Mucosa of rectum (tissue), 2 donors: ENCODE data around the gene PLEKHN1.

Experiments used
- H3K27ac ChIP-seq, 2 donors: one replicate each; pipeline ENCODE4 v1.7.0; 2013; ENCODE audit warnings: inconsistent platforms in 2 of 2, low read depth in 2 of 2, low read length in 2 of 2
- H3K27me3 ChIP-seq, 2 donors: one replicate each; pipeline ENCODE4 v1.7.0; 2013; ENCODE audit warnings: low read length in 2 of 2; ENCODE audit not compliant: control insufficient read depth in 2 of 2, insufficient read depth in 2 of 2
- H3K36me3 ChIP-seq, 2 donors: one replicate each; pipeline ENCODE4 v1.7.0; 2013; ENCODE audit warnings: low read length in 2 of 2; ENCODE audit not compliant: control insufficient read depth in 2 of 2, insufficient read depth in 2 of 2
- H3K4me1 ChIP-seq, 2 donors: one replicate each; pipeline ENCODE4 v1.7.0; 2013; ENCODE audit warnings: low read length in 2 of 2, mild to moderate bottlenecking in 1 of 2; ENCODE audit not compliant: control insufficient read depth in 2 of 2, insufficient read depth in 2 of 2
- H3K4me3 ChIP-seq, 2 donors: one replicate each; pipeline ENCODE4 v1.7.0; 2013; ENCODE audit warnings: low read length in 2 of 2
- H3K9ac ChIP-seq, 2 donors: one replicate each; pipeline ENCODE4 v1.7.0; 2013; ENCODE audit warnings: low read length in 2 of 2, low read depth in 1 of 2, mild to moderate bottlenecking in 1 of 2
- H3K9me3 ChIP-seq, 2 donors: one replicate each; pipeline ENCODE4 v1.7.0; 2013; ENCODE audit warnings: low read length in 2 of 2; ENCODE audit not compliant: control insufficient read depth in 2 of 2
- donor health status: healthy.
- donor health status: Normal muscosa, but diverticular disease.

The PLEKHN1 gene

DNA sequence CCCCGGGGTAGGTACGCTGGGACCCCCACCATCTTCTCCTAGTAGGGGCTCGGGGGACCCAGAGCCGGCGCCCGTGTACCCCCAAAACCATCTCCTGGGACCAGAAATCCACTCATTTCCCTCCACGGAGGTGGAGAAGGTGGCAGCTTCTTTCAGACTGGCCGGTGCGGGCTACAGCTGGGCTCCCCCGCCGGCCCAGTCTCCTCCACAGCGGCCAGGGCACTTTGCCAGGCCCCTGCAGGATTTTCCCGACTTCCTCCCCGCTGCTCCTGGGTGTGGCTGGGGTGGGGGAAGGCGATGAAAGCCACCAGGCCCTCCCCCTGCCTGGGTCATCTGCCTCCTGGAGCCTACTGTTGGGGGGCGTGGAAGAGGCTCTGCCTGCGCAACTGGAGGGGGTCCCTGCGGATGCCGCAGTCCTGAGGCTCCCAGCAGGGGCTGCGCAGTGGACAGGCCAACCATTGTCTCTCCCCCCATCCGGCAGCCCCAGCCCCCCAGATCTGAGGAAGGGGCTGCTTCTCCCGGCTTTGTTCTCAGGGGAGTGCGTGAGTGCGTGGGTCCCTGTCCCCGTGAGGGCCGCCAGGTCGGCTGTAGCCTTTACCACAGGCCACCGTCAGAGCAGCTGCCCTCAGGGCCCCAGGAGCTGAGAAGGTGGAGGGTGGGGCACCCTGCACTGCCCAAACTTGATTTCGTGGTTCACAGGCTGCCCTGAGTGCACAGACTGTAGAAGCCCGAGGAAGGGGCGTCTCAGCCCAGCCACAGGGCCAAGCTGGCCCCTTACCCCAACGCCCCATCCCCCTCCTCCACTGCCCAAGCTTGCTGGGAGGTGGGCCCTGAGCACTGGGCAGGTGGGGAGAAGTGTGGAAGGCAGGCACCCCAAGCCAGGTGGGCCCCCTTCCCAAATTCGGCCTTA lies 55.0 kb downstream of the PLEKHN1 start:
- H3K4me1 ChIP-seq = peaks cover 3 to 8% of the 10 kb centered on the region in 2 donors
- no peaks in the 10 kb centered on the region for H3K36me3 ChIP-seq
- no peaks in the 10 kb centered on the region for H3K9me3 ChIP-seq
- H3K4me3 ChIP-seq = peak overlapping the region; percentile 37 to 66
- no peak overlapping the region for H3K27ac ChIP-seq
- H3K27me3 ChIP-seq = no peaks in the 10 kb centered on the region
- peak overlapping the region in 1 of 2 donors; percentile 12 for H3K9ac ChIP-seq

DNA sequence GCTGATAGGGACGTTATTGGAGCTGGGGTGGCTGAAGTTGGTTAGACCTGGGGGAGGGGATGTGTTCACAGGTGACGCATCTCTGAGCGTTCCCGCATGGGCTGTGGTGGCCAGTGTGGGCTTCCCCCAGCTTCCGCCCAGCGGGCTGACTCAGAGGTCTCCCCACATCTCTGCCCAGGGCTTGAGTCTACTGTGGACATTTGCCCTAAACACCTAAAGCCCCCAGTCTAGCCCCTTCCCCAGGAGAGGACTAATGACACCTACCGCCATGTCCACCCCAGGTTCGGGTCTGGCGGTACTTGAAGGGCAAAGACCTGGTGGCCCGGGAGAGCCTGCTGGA lies 55.6 kb downstream of the PLEKHN1 start:
- Histone ChIP-seq H3K36me3 (no peaks in the 10 kb centered on the region), H3K9ac (no peak overlapping the region), H3K9me3 (no peaks in the 10 kb centered on the region), H3K4me3 (no peak overlapping the region), H3K4me1 (peaks cover 3 to 8% of the 10 kb centered on the region in 2 donors), H3K27ac (no peak overlapping the region), H3K27me3 (no peaks in the 10 kb centered on the region)

- Histone ChIP-seq H3K36me3 (no peaks in the 10 kb centered on the region), H3K4me1 (peaks cover 3 to 8% of the 10 kb centered on the region in 2 donors), H3K27ac (no peak overlapping the region), H3K4me3 (no peak overlapping the region), H3K27me3 (no peaks in the 10 kb centered on the region), H3K9me3 (no peaks in the 10 kb centered on the region), H3K9ac (no peak overlapping the region)
These were observed 56.2 kb downstream of the PLEKHN1 start for GRCh38 chr1:1022302-1023009.

DNA sequence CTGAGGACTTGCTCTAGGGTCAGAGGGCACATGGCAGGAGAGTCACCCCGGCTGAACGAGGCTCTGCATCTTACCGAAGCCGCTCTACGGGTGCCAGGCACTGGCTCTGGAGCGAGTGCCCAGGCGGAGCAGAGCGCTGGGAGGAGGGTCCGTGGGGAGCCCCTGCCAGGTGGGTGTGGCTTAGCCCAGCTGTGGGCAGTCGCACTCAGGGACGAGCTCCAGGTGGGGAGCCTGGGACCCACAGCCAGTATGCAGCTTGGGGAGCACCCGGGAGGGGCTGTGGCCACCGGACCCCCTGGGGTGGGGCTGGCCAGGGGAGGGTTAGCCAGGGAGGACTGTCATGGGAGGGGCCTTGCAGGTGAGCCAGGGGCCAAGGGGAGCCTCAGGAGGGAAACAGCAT lies 57.4 kb downstream of the PLEKHN1 start:
- Histone ChIP-seq H3K27ac (no peak overlapping the region), H3K4me3 (no peak overlapping the region), H3K27me3 (no peaks in the 10 kb centered on the region), H3K4me1 (peaks cover 3 to 8% of the 10 kb centered on the region in 2 donors), H3K9ac (no peak overlapping the region), H3K36me3 (no peaks in the 10 kb centered on the region), H3K9me3 (no peaks in the 10 kb centered on the region)

GRCh38 chr1:1024149-1024770 lies 58.0 kb downstream of the PLEKHN1 start:
- Histone ChIP-seq H3K27me3 (no peaks in the 10 kb centered on the region), H3K27ac (no peak overlapping the region), H3K9ac (no peak overlapping the region), H3K9me3 (no peaks in the 10 kb centered on the region), H3K4me1 (peaks cover 3 to 8% of the 10 kb centered on the region in 2 donors), H3K4me3 (no peak overlapping the region), H3K36me3 (no peaks in the 10 kb centered on the region)

- no peak overlapping the region for H3K27ac ChIP-seq
- H3K4me3 ChIP-seq = no peak overlapping the region
- H3K4me1 ChIP-seq = peaks cover 3 to 8% of the 10 kb centered on the region in 2 donors
These were observed 58.8 kb downstream of the PLEKHN1 start for GRCh38 chr1:1024771-1025699.

More at GRCh38 chr1:1024771-1025699, 58.8 kb downstream of the PLEKHN1 start:
- Histone ChIP-seq H3K27me3 (no peaks in the 10 kb centered on the region), H3K9me3 (no peaks in the 10 kb centered on the region), H3K36me3 (no peaks in the 10 kb centered on the region), H3K9ac (no peak overlapping the region)
